Panc1 (cell line): ENCODE data around the gene GIPC3.

ENCODE experiments used
- POLR2AphosphoS5 ChIP-seq: IDR thresholded peaks from 2 replicates; pipeline ENCODE4 v1.6.1; 2012; ENCODE audit warnings: mild to moderate bottlenecking, low read depth, low read length, moderate library complexity
- TF ChIP-seq, protein P1 (sequence below): fragments of 450-650 bp; IDR thresholded peaks from 2 replicates; pipeline ENCODE4 v1.5.1; 2017; ENCODE audit warnings: mild to moderate bottlenecking

- TF ChIP-seq, protein P1, sequence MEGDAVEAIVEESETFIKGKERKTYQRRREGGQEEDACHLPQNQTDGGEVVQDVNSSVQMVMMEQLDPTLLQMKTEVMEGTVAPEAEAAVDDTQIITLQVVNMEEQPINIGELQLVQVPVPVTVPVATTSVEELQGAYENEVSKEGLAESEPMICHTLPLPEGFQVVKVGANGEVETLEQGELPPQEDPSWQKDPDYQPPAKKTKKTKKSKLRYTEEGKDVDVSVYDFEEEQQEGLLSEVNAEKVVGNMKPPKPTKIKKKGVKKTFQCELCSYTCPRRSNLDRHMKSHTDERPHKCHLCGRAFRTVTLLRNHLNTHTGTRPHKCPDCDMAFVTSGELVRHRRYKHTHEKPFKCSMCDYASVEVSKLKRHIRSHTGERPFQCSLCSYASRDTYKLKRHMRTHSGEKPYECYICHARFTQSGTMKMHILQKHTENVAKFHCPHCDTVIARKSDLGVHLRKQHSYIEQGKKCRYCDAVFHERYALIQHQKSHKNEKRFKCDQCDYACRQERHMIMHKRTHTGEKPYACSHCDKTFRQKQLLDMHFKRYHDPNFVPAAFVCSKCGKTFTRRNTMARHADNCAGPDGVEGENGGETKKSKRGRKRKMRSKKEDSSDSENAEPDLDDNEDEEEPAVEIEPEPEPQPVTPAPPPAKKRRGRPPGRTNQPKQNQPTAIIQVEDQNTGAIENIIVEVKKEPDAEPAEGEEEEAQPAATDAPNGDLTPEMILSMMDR, result no peak
- TF ChIP-seq POLR2AphosphoS5, result no peak
Observed at GRCh38 chr19:3585301-3586126, at the start of gene GIPC3.
